8988T (cell line): ENCODE measurements around the gene PAGR1.
"Not testable (repeated sequence)": the region's sequence is repeated elsewhere in the genome, so short reads cannot be mapped to it uniquely, and the experiment has no call there.

Experiments
- DNase-seq: peaks from one replicate; pipeline ENCODE4 v3.0.0; 2011

PAGR1 gene

DNA sequence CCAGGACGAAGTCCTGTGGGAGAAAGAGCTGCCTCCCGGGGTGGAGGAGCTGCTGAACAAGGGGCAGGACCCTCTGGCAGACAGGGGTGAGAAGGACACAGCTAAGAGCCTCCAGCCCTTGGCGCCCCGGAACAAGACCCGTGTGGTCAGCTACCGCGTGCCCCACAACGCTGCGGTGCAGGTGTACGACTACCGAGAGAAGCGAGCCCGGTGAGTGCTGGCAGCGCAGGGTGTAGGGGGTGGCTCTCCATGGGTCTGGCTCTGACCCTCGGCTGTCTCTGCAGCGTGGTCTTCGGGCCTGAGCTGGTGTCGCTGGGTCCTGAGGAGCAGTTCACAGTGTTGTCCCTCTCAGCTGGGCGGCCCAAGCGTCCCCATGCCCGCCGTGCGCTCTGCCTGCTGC, 25.7 kb downstream of the PAGR1 start:
- DNase-seq: no peak

DNA sequence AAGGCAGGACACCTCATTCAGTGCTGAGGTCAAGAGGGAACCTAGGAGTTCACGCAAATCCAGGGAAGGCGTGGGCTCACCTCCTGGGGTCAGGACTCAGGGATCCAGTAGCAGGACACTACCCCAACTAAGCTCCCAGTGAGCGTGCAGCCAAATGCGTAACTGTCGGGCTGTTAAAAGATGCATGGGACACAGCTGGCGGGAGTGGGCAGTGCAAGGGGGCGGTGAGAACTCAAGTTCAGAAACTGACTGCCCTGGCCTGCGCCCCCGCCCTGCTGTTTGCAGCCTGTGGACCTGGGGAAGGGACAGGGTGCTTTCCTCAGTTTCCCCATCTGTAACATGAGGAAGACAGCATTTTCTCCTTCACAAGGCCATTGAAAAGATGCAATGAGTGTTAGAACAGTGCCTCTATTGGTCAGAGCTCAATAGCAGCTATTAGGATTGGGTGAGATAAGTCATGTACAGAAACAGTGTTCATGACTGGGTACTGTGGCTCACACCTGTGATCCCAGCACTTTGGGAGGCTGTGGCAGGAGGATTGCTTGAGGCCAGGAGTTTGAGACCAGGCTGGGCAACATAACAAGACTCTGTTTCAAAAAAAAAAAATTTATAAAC, 26.9 kb downstream of the PAGR1 start:
- no peak for DNase-seq

DNA sequence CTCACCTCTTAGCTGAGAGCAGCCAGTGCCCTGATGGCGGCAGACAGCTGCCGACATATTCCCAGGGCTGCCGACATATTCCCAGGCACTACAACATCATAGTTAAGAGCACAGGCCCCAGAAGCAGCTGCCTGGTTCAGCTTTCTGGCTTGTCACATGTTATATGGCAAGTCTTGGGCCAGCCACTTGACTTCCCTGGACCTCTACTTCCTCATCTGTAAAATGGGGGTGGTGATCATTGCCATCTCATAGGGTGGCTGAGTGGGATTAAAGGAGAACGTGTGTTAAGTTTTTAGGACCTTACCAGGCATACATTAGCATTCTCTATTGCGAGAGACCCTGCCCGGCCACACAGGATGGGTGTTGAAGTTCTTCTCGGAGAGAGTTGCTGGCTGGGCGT, 28.0 kb downstream of the PAGR1 start:
- DNase-seq: no peak

DNA sequence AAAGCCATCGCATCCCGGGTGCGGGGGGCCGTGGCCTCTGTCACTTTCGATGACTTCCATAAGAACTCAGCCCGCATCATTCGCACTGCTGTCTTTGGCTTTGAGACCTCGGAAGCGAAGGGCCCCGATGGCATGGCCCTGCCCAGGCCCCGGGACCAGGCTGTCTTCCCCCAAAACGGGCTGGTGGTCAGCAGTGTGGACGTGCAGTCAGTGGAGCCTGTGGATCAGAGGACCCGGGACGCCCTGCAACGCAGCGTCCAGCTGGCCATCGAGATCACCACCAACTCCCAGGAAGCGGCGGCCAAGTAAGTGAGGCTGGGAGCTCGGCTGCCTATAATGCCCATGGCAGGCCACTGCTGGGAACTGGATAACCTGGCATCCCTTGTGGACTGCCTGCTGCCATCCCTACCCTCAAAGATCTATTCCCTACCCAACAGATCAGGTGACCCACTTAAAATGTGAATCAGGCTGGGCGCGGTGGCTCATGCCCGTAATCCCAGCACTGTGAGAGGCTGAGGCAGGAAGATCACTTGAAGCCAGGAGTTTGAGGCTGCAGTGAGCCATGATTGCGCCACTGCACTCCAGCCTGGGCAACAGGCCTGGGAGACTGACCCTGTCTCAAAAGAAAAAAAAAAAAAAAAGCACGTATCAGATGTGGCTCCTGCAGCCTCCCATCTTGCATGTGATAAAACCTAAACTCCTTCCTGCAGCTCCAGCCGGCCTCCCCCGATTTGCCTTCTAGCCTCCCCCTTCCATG, 28.8 kb downstream of the PAGR1 start:
- no peak for DNase-seq

DNA sequence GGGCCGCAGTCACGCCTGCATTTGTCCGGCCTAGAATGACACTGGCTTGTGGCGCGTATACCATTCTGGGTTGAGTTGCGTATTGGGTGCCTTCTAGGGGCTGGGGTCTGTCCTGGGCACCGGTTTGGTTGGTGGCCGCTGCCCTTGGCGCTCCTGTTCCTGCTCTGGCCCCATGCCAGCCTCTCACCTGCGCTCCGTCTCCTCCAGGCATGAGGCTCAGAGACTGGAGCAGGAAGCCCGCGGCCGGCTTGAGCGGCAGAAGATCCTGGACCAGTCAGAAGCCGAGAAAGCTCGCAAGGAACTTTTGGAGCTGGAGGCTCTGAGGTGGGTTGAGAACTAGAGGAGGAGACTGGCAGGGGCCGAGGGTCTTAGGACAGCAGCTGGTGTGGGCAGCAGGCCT, 29.7 kb downstream of the PAGR1 start:
- no peak for DNase-seq

DNA sequence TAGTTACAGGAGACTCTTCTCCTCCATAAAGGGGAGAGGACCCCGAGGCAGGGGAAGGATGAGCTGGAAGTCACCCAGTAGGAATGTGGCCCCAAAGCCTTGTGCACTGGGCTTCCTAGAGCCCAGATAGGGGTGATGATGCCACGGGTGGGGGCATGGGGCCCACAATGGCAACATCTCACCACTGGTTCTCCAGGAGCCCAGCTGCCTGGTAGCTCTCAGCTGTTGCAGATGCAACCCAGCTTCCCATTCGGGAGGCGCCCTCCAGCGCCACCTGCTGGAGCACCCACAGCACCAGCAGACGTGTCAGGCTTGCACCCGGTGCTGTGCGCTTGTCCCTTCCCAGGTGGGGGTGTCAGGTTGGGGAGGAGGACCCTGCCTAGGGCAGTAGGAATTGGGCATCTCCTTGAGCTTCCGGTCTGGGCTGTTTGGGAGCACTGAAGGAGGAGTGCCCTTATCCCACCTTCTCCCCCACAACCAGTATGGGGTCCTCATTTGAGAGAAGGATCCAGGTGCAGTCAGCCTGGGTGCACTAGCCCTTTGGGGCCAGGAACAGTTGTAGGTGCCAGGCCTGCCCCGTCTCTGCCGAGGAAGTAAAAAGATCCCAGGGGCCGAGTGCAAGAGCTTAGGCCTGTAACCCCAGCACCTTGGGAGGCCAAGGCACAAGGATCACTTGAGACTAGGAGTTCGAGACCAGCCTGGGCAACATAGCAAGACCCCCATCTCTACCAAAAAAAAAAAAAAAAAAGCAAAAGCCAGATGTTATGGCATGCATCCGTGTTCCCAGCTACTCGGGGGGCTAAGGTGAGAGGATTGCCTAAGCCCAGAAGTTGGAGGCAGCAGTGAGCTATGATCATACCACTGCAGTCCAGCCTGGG, 32.7 kb downstream of the PAGR1 start:
- DNase-seq: peak; percentile 68

DNA sequence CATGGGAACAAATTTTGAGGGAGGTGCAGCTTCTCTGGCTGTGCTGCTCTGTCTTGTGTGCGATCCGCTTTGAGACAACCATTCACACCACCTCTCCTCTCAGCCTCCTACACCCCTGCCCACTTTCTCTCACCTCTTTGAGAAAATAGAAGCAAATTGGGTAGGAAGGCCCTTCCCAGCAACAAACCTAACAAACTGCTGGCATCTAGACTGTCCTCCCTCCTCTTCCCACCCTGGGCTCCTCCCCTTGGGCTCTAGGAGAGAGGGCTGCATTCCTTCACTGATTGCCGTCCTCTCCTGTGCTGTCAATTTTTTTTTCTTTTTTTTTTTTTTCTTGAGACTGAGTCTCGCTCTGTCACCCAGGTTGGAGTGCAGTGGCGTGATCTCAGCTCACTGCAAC, 33.6 kb downstream of the PAGR1 start:
- no peak for DNase-seq

DNA sequence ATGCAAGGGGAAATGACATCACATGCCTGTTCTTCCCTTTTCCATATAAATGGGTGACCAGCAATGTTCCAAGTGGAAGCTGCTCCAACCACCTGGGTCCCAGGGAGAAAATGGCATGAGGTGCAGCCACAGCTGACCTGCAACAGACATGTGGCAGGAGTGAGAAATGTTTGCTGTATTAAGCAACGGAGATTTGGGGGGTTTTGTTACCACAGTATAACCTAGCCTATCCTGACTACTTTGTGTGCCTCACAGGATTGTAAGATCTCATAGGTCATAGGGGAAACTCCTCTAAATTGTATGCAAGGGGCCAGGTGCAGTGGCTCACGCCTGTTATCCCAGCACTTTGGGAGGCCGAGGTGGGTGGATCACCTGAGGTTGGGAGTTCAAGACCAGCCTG, 35.0 kb downstream of the PAGR1 start:
- no peak for DNase-seq

DNA sequence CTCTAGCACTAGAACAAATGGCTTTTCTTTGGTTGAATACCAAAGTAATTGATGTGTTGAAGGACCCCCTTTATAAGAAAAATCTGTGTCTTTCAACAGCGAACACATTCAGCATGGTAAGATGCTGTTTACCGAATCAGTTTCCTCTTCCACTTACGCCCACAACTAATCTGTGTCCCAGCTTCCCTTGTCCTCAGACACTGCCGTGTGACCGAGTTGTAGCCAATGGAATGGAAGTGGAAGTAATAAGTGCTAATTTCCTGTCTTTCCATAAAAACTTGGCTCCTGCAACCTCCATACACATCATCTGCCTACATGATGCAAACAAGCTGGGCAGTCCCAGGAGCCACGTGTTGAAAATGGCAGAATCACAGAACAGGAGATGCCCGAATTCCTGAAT, 36.7 kb downstream of the PAGR1 start:
- DNase-seq: no peak

DNA sequence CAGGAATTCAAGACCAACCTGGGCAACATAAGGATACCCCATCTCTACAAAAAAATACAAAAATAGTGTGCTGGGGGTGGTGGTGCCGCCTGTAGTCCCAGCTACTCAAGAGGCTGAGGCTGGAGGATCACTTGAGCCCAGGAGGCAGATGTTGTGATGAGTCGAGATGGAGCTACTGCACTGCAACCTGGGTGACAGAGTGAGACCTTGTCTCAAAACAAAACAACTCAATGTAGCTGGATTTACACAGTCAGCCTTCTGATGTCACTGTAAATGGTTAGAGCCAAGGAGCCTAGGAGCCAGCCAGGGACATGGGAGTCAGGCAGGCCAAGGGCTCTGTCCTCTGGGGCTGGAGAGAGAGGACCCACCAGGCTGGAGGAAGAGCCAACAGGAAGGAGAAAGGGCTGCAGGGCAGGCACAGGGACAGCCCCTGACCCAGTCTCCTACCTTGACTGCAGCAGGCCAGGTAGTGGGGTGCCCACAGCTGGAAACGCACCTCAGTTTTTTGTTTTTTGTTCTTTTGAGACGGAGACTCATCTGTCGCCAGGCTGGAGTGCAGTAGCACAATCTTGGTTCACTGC, 38.7 kb downstream of the PAGR1 start:
- no peak for DNase-seq

DNA sequence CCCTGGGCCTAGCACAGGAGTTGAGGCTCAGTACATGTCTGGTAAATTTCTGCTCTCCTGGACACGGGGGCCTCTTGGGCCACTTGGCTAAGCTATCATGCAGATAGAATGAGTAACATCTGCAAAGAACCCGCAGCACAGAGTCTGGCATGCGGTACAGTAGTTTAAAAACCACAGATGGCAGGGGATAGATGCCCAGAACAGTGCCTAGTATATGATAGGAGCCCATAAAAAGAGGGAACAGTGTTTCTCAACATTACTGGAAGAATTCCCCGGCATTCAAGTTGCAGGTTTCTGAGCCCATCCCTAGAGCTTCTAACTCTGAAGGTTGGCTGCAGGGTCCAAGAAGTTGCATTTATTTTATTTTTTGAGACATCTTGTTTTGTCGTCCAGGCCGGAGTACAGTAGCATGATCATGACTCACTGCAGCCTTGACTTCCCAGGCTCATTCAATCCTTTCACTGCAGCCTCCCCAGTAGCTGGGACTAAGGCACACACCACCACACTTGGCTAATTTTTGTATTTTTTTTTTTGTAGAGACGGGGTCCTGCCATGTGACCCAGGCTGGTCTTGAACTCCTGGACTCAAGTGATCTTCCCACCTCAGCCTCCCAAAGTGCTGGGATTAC, 41.3 kb downstream of the PAGR1 start:
- no peak for DNase-seq

DNA sequence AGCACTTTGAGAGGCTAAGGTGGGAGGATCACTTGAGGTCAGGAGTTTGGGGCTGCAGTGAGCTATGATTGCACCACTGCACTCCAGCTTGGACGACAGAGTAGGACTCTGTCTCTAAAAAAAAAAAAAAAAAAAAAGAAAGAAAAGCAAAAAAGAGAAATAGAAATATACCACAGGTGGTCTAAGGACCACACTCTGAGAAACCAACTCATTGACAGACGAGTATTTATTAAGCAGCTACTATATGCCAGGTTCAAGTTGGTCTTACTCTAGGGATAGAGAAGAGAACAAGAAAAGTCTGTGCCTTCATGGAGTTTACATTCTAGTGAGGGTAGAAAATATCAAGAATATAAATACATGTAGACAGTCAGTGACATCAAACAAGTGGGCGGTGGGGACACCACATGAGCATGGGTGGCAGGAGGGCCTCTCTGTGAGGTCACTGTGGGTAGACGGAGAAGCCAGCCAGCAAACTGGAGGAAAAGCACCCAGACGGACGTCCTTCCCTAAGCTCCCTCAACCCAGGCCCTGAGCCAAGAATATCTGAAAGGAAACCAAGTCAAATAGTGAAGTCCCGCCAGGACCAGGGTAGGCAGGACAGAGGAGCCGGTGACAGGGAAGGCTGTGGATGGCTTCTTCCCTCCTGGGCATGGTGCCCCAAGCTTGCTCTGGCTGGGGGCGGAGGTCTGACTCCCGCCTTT, 42.3 kb downstream of the PAGR1 start:
- no peak for DNase-seq

DNA sequence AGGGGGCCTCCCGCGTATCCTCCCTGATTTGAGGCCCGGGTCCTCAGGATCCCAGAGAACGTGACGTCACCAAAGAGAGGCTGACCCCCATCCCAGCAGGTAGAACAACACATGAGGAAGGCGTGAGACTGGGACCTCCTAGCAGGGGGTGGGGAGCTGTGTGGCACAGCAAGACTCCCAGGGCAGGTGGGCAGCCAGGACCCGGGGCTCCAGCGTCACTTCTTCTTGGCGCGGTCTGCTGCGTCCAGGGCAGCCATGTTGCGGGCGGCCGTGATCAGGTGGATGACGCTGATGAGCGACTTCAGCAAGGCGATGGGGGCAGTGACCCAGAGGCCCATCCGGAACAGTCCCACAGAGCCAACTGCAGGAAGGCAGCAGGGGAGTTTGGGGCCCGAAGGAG, 43.0 kb downstream of the PAGR1 start:
- no peak for DNase-seq

DNA sequence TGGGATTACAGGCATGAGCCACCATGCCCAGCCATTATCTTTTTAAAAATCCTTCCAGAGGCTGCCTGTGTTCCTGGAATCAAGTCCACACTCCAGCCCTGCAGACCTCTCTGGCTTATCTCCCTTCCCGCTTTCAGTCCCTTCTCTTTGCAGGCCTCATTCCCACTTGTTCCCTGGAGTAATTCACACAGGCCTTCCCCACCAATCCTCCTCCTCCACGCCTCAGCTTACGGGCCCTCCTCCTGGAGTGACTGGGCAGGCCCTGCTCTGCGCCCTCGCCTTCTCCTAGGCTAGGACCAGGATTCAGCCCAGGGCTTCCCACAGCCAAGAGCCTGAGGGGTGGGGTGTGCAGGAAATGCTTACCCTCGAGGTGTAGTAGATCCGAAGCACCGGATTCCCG, 44.3 kb downstream of the PAGR1 start:
- no peak for DNase-seq

DNA sequence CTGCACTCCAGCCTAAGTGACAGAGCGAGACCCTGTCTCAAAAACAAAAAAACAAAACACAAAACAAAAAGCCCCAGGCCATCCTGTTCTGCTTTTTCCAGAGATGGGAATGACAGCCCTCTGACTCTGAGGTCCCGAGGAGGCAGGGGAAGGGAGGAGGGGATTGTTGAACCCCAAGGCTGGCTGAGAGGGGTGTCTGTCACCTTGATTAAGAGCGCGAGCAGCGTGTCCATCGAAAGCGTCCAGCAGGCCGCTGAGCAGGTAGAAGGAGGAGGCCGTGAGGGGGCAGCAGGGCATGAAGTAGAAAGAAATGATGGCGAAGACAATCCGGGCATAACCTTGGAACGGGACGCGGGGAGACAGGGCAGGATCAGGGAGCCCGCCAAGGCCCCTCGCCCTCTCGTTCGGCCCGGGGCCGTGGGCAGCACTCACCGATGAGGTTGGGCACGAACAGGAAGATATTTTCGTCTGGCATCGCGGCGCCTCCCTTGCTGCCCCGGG, 46.5 kb downstream of the PAGR1 start:
- no peak for DNase-seq

DNA sequence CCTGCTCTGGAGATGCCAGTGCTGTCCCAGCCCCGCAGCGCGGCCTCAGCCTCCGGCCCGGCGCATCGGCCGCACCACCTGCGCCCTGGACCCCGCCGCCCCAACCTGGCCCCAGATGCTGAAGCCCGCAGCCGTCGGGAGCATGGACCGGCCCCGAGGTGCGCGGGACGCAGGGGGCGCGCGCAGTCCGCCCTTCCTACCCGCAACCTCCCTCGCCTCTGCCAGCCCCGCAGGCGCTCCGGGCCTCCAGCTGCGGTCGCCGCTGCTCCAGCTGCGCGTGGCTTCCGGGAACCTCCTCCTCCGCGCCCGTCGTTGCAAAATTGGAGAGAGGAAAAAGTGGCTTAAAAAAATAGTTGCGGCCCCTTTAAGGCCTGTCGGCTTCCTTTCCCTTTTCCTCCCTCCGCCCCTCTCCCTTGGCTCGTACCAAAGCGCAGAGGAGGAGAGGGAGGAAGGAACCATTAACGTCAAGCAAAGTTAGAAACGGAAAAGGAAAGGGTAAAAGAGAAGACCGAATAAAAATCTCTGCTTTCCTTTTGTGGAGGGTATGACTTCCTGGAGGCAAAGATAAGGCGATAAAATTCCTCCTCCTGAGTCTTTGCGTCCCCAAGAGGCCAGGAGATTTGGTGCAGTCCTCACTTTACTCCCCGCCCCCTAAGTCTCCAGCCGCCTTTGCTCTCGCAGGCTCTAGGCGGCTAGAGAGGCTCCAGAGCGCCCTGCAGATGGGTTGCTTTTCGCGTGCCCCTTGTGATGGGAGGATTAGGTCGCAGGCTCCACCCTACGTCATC, 47.1 kb downstream of the PAGR1 start, which contains the start of gene CDIPT:
Gene CDIPT (minus strand): TSS at position 343 of the 785 bp plus-strand sequence. CDS start 369 bp downstream, outside the sequence.
- DNase-seq: peak; percentile 53

DNA sequence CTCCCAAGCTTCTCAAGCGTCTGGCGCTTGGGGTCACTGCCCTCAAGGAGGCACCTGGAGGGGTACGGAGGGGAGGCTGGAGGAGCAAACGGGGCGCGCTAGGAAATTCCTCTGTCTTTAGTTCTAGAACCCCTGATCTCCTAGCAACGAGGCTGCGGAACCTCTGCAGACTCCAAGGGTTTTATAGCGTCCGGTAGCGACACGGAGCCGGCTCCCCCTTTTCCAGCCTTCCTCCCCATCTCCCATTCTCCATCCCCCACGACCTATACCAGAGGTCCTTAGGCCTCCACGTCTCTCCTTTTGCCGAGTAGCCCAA, 47.7 kb downstream of the PAGR1 start:
- DNase-seq: no peak

DNA sequence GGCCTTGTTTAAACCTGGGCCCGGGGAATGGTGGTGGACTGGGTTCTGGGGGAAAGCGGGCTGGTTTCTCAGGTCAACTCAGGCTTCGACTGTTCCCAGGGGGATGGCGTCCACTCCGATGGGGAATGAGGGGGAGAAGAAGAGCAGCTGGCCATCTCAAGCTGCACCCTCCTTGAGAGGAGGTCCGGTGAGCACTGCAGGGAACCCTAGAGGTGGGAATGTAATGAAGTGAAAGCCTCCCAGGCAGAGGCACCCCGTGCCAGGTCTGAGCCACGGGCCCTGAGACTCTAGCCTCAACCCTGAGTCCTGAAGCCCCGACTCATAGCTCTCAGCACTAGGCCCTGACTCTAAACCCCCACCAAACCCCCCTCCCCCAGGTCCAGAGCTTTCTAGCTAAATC, 48.3 kb downstream of the PAGR1 start:
- DNase-seq: no peak

DNA sequence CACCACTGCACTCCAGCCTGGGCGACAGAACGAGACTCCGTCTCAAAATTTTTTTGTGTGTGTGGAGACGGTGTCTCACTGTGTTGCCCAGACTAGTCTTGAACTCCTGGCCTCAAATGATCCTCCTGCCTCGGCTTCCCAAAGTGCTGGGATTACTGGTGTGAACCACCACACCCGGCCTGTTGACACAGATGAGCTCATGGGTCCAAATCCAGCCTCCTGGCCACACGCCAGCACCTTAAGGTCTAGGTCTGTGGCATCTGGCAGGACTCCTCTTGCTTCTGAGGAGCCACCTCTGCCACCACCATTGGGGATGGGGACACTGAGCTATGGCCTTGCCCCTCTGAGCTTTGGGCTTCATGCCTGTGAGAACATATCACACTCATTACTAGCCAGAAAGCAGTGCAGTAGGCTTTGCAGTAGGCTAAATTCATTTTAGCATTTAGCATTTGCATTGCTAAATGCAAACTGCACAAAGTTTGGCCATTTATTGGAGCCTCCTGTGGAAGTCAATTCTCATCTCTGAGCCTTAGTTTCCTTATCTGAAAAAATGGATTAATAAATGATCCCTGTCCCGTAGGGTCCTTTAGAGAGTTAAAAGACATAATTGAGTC, 52.6 kb downstream of the PAGR1 start:
- no peak for DNase-seq

DNA sequence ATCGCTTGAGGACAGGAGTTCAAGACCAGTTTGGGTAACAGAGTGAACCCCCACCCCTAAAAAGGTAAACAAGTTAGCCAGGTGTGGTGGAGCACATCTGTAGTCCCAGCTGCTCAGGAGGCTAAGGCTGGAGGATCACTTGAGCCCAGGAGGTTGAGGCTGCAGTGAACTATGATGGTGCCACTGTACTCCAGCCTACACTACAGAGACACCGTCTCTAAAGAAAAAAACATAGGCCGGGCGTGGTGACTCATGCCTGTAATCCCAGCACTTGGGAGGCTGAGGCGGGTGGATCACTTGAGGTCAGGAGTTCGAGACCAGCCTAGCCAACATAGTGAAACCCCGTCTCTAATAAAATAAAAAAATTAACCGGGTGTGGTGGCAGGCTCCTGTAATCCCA, 53.1 kb downstream of the PAGR1 start:
- DNase-seq: not testable (repeated sequence)
